ENCODE data around the gene ASXL1. TPM values are rescaled to one million over a fixed set of nuclear protein-coding genes. Genes with fewer than 3 reads are reported as not detected.
"Not testable (repeated sequence)": the region's sequence is repeated elsewhere in the genome, so short reads cannot be mapped to it uniquely, and the experiment has no call there.

ASXL1 gene
- total RNA-seq, 1 experiment from 2014 or later: 69.9 TPM

GRCh38 chr20:32336918-32337347 is 21.2 kb upstream of the ASXL1 start:
- H3K36me3 Mint-ChIP-seq (ENCODE audit: insufficient read depth, unreplicated experiment): peaks cover 19% of the 10 kb centered on the region
- peak; percentile 51 for DNase-seq (ENCODE audit: unreplicated experiment)
- CTCF ChIA-PET: interaction anchor here (0.6 to 2.3 kb wide), 20 partner anchors 8 to 326 kb away, joined by 3 to 10 read pairs (median 4); no protein-coding TSS in a partner anchor
- TF ChIP-seq, protein P1, sequence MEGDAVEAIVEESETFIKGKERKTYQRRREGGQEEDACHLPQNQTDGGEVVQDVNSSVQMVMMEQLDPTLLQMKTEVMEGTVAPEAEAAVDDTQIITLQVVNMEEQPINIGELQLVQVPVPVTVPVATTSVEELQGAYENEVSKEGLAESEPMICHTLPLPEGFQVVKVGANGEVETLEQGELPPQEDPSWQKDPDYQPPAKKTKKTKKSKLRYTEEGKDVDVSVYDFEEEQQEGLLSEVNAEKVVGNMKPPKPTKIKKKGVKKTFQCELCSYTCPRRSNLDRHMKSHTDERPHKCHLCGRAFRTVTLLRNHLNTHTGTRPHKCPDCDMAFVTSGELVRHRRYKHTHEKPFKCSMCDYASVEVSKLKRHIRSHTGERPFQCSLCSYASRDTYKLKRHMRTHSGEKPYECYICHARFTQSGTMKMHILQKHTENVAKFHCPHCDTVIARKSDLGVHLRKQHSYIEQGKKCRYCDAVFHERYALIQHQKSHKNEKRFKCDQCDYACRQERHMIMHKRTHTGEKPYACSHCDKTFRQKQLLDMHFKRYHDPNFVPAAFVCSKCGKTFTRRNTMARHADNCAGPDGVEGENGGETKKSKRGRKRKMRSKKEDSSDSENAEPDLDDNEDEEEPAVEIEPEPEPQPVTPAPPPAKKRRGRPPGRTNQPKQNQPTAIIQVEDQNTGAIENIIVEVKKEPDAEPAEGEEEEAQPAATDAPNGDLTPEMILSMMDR (IDR thresholded peaks at IDR 0.05; ENCODE audit: unreplicated experiment): peak; percentile 36
- POLR2A ChIA-PET: interaction anchor here (0.5 to 1.3 kb wide), 4 partner anchors 10 to 131 kb away, joined by 3 to 4 read pairs (median 4); no protein-coding TSS in a partner anchor
- no peaks in the 10 kb centered on the region for H3K27me3 Mint-ChIP-seq (ENCODE audit: insufficient read depth, unreplicated experiment)
- peaks cover 12% of the 10 kb centered on the region for H3K4me1 Mint-ChIP-seq (ENCODE audit: insufficient read depth, unreplicated experiment)
- H3K4me3 Mint-ChIP-seq (ENCODE audit: unreplicated experiment): no peak overlapping the region
- intact Hi-C loops (cut with micrococcal nuclease): loop anchor here (5.0 kb wide), 1 partner anchor 150 kb away; no protein-coding TSS in a partner anchor
- no peaks in the 10 kb centered on the region for H3K9me3 Mint-ChIP-seq (ENCODE audit: unreplicated experiment)
- no peak overlapping the region for H3K27ac Mint-ChIP-seq (ENCODE audit: low read depth, unreplicated experiment)
- BruUV-seq (replicated peaks): no TSS peak

DNA sequence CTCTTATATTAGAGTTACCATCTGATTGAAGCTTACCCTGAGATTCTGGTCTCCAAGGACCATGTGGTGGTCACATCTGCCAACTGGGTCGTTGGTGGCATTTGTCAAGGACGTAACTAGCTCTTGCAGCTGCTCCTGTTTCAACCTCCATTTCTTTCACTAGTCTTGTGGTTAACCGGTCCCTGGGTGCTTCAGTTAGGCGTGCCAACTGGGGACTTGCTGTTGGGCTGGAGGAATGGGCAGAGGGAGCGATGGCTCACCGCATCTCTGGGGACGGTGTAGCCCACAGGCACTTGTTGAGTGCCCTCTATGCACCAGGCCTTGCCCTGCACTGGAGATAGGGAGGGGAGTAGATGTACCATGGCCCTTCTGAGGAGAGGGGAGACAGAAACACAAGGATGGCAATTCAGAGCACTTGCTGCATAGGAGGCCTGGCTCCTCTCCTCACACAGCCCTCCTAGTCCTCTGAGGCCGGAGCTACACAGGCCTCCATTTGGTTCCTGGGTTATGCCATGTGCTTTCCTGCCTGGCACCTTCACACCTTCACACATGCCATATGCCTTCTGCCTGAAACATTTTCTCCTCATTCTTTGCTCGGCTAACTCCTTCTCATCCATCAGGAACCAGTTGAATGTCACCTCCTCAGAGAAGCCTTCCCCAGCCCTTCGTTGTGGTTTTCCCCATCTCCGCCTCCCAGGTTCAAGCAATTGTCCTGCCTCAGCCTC is 20.0 kb upstream of the ASXL1 start:
- BruUV-seq (replicated peaks): no TSS peak

GRCh38 chr20:32338665-32339064 is 19.5 kb upstream of the ASXL1 start:
- intact Hi-C loops (cut with micrococcal nuclease): loop anchor here (5.0 kb wide), 1 partner anchor 149 kb away; no protein-coding TSS in a partner anchor
- H3K4me3 Mint-ChIP-seq (ENCODE audit: unreplicated experiment): no peak overlapping the region
- peaks cover 7% of the 10 kb centered on the region for H3K4me1 Mint-ChIP-seq (ENCODE audit: insufficient read depth, unreplicated experiment)
- H3K9me3 Mint-ChIP-seq (ENCODE audit: unreplicated experiment): no peaks in the 10 kb centered on the region
- BruUV-seq (replicated peaks): no TSS peak
- H3K27ac Mint-ChIP-seq (ENCODE audit: low read depth, unreplicated experiment): no peak overlapping the region
- CTCF ChIA-PET: interaction anchor here (0.6 to 1.4 kb wide), 6 partner anchors 21 to 311 kb away, joined by 3 to 4 read pairs (median 3); no protein-coding TSS in a partner anchor
- H3K36me3 Mint-ChIP-seq (ENCODE audit: insufficient read depth, unreplicated experiment): peaks cover 15% of the 10 kb centered on the region
- no peak for DNase-seq (ENCODE audit: unreplicated experiment)
- POLR2A ChIA-PET: interaction anchor here (0.6 to 1.2 kb wide), 2 partner anchors 19 to 238 kb away, joined by 3 read pairs; partner anchors contain the start of gene ASXL1
- TF ChIP-seq, protein P1 (IDR thresholded peaks at IDR 0.05; ENCODE audit: unreplicated experiment): no peak
- H3K27me3 Mint-ChIP-seq (ENCODE audit: insufficient read depth, unreplicated experiment): no peaks in the 10 kb centered on the region

More for the DNA sequence above, 20.0 kb upstream of the ASXL1 start:
- Mint-ChIP-seq H3K9me3 (ENCODE audit: unreplicated experiment) (no peaks in the 10 kb centered on the region), H3K27me3 (ENCODE audit: insufficient read depth, unreplicated experiment) (no peaks in the 10 kb centered on the region), H3K4me3 (ENCODE audit: unreplicated experiment) (no peak overlapping the region), H3K27ac (ENCODE audit: low read depth, unreplicated experiment) (no peak overlapping the region), H3K36me3 (ENCODE audit: insufficient read depth, unreplicated experiment) (peaks cover 19% of the 10 kb centered on the region), H3K4me1 (ENCODE audit: insufficient read depth, unreplicated experiment) (peaks cover 7% of the 10 kb centered on the region)
- DNase-seq (ENCODE audit: unreplicated experiment): no peak
- TF ChIP-seq, protein P1 (IDR thresholded peaks at IDR 0.05; ENCODE audit: unreplicated experiment): no peak
- ChIA-PET CTCF (interaction anchor here (0.6 to 1.7 kb wide), 14 partner anchors 10 to 563 kb away, joined by 3 to 10 read pairs (median 4); no protein-coding TSS in a partner anchor), POLR2A (interaction anchor here (1.2 to 1.3 kb wide), 2 partner anchors 20 to 22 kb away, joined by 3 read pairs; partner anchors contain the start of gene ASXL1)
- intact Hi-C loops (cut with micrococcal nuclease): loop anchor here (5.0 kb wide), 1 partner anchor 149 kb away; no protein-coding TSS in a partner anchor

- CTCF ChIA-PET: interaction anchor here (0.6 to 1.4 kb wide), 6 partner anchors 21 to 311 kb away, joined by 3 to 4 read pairs (median 3); no protein-coding TSS in a partner anchor
Measured at GRCh38 chr20:32339116-32339515, 19.0 kb upstream of the ASXL1 start.

DNA sequence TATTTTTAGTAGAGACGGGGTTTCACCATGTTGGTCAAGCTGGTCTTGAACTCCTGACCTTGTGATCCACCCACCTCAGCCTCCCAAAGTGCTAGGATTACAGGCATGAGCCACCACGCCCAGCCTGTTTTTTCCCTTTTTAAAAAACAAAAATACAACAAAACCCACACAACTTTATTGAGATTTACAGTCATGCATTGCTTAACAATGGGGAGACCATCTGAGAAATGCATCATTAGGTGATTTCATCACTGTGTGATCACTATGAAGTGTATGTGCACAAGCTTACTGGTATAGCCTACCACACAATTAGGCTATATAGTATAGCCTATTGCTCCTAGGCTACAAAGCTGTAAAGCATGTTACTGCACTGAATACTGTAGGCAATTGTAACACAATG is 17.1 kb upstream of the ASXL1 start:
- H3K36me3 Mint-ChIP-seq (ENCODE audit: insufficient read depth, unreplicated experiment); H3K9me3 Mint-ChIP-seq (ENCODE audit: unreplicated experiment); H3K4me1 Mint-ChIP-seq (ENCODE audit: insufficient read depth, unreplicated experiment); BruUV-seq (replicated peaks); H3K4me3 Mint-ChIP-seq (ENCODE audit: unreplicated experiment); H3K27me3 Mint-ChIP-seq (ENCODE audit: insufficient read depth, unreplicated experiment); H3K27ac Mint-ChIP-seq (ENCODE audit: low read depth, unreplicated experiment); intact Hi-C loops (cut with micrococcal nuclease): not testable (repeated sequence)
- DNase-seq (ENCODE audit: unreplicated experiment): peak; percentile 38
- POLR2A ChIA-PET: interaction anchor here (2.3 kb wide), 1 partner anchor 19 kb away, joined by 11 read pairs; no protein-coding TSS in a partner anchor
- CTCF ChIA-PET: interaction anchor here (0.6 kb wide), 1 partner anchor 13 kb away, joined by 3 read pairs; no protein-coding TSS in a partner anchor

More at GRCh38 chr20:32339116-32339515, 19.0 kb upstream of the ASXL1 start:
- POLR2A ChIA-PET: interaction anchor here (0.6 to 1.2 kb wide), 2 partner anchors 19 to 238 kb away, joined by 3 read pairs; partner anchors contain the start of gene ASXL1
- H3K4me3 Mint-ChIP-seq (ENCODE audit: unreplicated experiment): no peak overlapping the region
- no peaks in the 10 kb centered on the region for H3K9me3 Mint-ChIP-seq (ENCODE audit: unreplicated experiment)
- peaks cover 7% of the 10 kb centered on the region for H3K4me1 Mint-ChIP-seq (ENCODE audit: insufficient read depth, unreplicated experiment)
- H3K27ac Mint-ChIP-seq (ENCODE audit: low read depth, unreplicated experiment): no peak overlapping the region
- intact Hi-C loops (cut with micrococcal nuclease): loop anchor here (5.0 kb wide), 1 partner anchor 148 kb away; no protein-coding TSS in a partner anchor
- DNase-seq (ENCODE audit: unreplicated experiment): no peak
- BruUV-seq (replicated peaks): no TSS peak
- H3K27me3 Mint-ChIP-seq (ENCODE audit: insufficient read depth, unreplicated experiment): no peaks in the 10 kb centered on the region
- TF ChIP-seq, protein P1 (IDR thresholded peaks at IDR 0.05; ENCODE audit: unreplicated experiment): no peak
- H3K36me3 Mint-ChIP-seq (ENCODE audit: insufficient read depth, unreplicated experiment): peaks cover 11% of the 10 kb centered on the region
